Myocyte (in vitro differentiated cells): ENCODE data around the gene SPATA31E1. TPM values are rescaled to one million over a fixed set of nuclear protein-coding genes. Genes with fewer than 3 reads are reported as not detected.
A peak's percentile ranks its signal among the peaks of the same experiment; 100 is the strongest.

Experiments
- DNase-seq: peaks from one replicate; pipeline ENCODE4 v3.0.0-alpha.2; 2012; ENCODE audit warnings: low read depth
- total RNA-seq: library from RNA; depleted of rRNA; stranded (reverse); fragments of >200 nt; gene quantifications from 2 replicates; pipeline ENCODE4 v1.2.3, GENCODE V29; 2014

SPATA31E1 gene
- total RNA-seq, 1 donor from 2014 or later: not detected

- DNase-seq: peak; percentile 20
Observed at GRCh38 chr9:87862536-87863268, 20.0 kb upstream of the SPATA31E1 start.

GRCh38 chr9:87863882-87864465 is 18.7 kb upstream of the SPATA31E1 start:
- no peak for DNase-seq

GRCh38 chr9:87864915-87865314 is 17.8 kb upstream of the SPATA31E1 start:
- no peak for DNase-seq

- DNase-seq: no peak
Observed at GRCh38 chr9:87865626-87866025, 17.1 kb upstream of the SPATA31E1 start.

GRCh38 chr9:87867391-87867790 is 15.3 kb upstream of the SPATA31E1 start:
- no peak for DNase-seq

- no peak for DNase-seq
Observed at GRCh38 chr9:87868175-87868574, 14.5 kb upstream of the SPATA31E1 start.

- no peak for DNase-seq
Observed at GRCh38 chr9:87868635-87869034, 14.0 kb upstream of the SPATA31E1 start.

DNA sequence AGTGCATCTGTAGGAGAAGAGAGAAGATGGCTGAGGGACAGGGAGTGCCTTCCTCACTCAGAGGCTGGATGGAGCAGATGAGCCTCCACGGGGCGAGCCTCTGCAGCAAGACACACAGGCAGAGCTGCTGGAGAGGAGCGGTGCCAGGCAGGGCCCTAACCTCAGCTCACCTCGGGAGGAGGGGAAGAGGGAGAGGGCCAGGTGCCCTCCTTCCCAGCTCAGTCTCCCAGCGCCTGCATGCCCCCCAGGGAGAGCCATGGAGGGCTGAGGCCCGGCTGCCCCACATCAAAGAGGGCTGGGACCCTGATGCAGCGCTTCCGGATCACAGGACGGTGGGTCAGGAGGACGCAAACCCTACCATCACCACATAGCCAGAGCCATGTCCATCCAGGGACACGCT is 13.6 kb upstream of the SPATA31E1 start:
- no peak for DNase-seq

DNA sequence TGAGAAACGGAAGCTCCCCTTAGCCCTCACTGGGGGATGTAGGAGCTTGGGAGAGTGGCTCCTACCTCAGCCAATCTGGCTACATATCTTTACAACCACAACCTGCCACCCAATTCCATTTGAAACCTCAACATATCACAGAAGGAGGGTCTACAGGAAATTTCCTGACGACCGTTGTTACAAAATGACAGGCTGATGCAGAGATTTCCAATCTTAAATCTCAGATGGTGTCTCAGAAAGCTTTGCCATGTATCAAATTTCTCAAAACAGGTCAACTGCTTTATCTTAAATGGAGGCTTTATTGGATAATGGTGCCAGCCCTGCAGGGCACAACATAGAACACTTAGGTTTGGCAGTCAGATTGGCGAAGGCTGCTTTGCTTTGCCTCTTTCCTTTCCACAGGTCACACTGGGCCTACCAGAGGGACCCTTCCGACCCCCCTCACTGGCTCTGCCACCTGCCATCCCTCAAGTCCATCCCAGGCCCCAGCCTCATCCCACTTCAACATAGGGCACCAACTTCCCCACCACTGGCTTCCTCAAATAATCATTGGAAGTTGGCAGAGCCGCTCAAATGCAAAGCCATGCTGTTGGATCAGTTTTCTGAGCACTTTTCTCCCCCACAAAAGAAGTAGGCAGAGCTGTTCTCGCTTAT is 11.1 kb upstream of the SPATA31E1 start:
- DNase-seq: no peak

GRCh38 chr9:87872079-87872624 is 10.5 kb upstream of the SPATA31E1 start:
- peak; percentile 30 for DNase-seq

- no peak for DNase-seq
Observed at GRCh38 chr9:87873607-87874303, 8.9 kb upstream of the SPATA31E1 start.

DNA sequence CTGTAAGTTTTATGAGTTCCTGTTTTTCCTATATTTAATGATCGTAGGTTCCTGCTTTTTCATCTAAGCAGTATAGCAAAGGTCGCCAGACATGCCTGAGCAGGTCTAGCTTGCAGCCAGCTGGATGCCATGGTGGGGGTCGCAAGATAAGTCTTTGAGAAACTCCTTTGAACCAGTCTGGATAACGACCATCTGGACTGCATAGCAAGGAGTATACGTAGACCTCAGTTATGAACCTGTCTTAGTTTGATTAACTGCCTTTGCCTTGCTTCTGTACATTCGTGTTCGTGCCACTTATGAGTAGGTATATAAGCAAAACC is 8.4 kb upstream of the SPATA31E1 start:
- no peak for DNase-seq

DNA sequence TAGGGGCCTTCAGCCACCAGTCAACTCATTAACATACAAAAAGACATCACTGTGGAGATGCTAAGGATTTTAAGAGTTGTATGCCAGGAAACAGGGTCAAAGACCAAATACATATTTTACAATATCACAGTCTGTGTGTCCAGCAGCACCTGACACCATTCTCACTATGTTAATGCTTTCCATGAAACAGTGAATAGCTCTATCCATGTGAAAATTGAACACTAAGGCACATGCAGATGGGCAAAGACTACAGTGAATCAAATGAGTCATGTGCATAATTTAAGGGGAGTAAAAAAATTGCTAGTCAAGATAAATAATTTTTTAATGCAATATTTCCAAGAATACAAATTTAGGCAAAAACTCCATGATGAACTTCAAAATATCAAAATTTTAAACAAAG is 7.6 kb upstream of the SPATA31E1 start:
- DNase-seq: no peak

DNA sequence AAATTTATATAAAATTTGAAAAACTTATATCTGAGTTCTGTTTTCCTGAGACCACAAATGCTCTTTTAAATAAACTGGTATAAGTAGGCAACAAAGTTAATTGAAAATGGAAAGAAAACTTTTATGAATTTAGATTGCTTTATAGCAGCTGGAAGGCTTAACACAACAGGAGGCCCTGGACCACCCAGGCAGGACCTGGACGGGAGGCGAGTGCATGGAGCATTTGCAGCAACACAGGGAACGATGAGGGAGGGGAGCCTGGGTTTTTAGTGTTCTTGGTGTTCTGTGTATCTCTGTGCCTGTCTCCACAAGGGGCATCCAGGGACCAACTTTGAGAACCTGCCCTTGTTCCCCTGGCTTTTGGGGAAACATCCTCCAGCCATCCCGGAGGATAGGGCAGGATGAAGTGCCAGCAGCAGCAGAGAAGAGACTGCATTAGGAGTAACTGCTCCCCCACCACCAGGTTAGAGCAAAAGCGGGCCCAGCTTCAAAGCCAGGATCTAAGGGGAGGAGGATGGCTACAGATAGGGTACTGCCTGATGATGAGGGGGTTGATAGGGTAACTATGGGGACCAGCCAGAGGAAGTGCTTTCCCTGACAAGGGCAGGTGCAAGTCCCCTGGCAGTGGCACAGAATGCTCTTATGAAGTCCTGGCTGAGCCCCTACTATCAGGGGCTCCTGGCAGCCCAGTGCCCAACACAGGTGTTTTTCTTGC is 6.7 kb upstream of the SPATA31E1 start:
- DNase-seq: no peak

GRCh38 chr9:87876708-87877107 is 6.0 kb upstream of the SPATA31E1 start:
- DNase-seq: no peak

DNA sequence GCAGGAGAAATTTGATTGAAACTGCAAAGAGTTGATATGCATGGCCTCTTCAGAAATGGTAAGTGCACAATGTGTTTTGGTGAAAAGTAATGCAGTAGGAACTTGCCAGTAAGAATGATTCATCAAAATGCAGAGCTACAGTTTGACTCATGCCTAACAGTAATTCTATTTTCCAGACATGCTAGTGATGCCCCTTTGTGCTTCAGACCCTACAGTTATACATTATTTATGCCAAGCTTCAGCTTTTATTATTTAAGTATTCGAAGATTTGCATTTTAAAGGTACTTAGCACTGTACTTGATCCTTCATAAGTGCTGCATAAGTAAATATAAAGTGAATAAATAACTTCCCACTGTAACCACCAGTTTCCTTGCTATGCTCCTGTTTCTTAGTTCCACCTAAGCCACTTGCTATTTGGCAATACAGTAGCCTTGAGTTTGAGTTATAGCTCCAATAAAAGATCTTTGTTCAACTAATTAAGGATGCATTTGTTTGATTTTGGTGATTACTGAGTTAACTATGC is 3.6 kb upstream of the SPATA31E1 start:
- peak; percentile 24 for DNase-seq

DNA sequence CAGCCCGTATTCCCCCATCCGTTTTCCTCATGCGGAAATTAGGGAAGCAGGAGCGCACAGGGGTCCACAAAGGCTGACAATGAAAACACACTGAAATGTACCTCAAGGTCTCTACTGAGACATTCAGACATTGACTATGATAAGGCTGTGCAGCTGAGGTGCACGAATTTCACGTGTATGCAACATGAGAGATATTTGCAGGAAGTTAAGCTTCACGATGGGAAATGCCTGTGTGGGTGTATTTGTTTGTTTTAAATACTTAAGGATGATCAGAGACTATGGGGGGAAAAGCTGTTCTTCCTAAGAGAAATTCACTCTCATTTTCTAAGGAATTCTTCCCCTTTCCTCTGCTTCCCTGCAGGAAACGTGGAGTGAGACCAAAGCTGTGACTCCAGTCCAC is 2.6 kb upstream of the SPATA31E1 start:
- DNase-seq: no peak

- DNase-seq: no peak
Observed at GRCh38 chr9:87880683-87881082, 2.0 kb upstream of the SPATA31E1 start.

DNA sequence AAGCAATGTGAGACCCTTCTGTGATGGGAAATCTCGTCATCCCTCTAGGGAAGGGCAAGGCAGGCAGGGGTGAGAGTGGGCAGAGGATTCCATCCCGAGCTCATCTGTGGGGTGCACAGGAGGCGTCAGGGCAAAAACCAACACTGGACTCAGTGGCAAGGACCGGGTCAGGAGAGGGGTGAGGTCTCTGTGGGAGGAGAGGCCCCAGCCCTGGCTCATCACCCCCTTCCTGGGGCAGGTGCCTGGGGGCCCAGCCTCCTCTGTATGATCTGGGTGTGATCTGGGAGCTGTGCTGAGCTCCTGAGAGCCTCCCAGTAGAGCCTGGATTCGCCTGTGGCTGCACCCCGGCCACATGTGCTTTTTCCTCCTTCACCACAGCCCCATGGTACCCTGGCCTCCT is 597 bp downstream of the SPATA31E1 start:
- no peak for DNase-seq

DNA sequence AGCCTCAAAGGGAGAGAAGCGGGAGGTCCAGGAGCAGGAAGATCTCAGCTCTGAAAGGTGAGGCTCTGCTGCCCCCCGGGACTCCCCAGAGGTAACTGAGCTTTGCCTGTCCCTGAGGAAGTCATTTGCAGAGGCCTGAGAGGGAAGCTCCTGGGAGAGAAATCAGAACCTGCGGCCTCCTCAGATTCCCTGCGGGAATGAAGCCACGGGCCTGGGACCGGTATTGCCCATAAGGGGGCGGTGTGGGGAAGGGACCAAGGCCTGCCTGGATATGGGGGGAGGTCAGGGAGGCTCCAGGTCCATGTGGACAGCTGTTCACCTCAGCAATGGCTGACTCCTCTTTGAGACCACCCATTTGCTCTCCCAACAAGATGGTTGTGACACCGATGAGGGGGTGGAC is 1.3 kb downstream of the SPATA31E1 start:
- DNase-seq: no peak
